OCI-LY1 (cell line): ENCODE data around the gene FAM184A.

Experiments
- CTCF ChIP-seq: fragments of 200-600 bp; sonication (generic), shearing (Covaris generic); IDR thresholded peaks from 2 replicates; pipeline ENCODE4 v1.5.1; 2017; ENCODE audit warnings: mild to moderate bottlenecking, antibody characterized with exemption, low read length, moderate library complexity, mixed read lengths
- EZH2 ChIP-seq: fragments of 200-600 bp; sonication (generic), shearing (Covaris generic); IDR thresholded peaks from 2 replicates; pipeline ENCODE4 v1.8.0; 2017; ENCODE audit warnings: borderline replicate concordance, mixed run types, mild to moderate bottlenecking, antibody characterized with exemption, low read length, moderate library complexity, mixed read lengths

GRCh38 chr6:118965843-118966370 is 112.6 kb downstream of the FAM184A start:
- TF ChIP-seq CTCF (no peak), EZH2 (no peak)
